Measurements from ENCODE around the gene AQP12B.

GRCh38 chr2:240672701-240673190 lies 9.9 kb downstream of the AQP12B start:
- no peak for TF ChIP-seq CTCF (IDR thresholded peaks at IDR 0.05; ENCODE audit: low read depth, low read length, missing input control)
- no peak for TF ChIP-seq GABPA (IDR thresholded peaks at IDR 0.05 in 1 of 2, conservative IDR thresholded peaks at IDR 0.05 in 1 of 2)
- TF ChIP-seq ZBTB33 (IDR thresholded peaks at IDR 0.05): no peak
- TF ChIP-seq TAF1 (conservative IDR thresholded peaks at IDR 0.05): no peak
- no peak for TF ChIP-seq JUND (IDR thresholded peaks at IDR 0.05)

All from liver (tissue), 3 donors.